Progenitor cell of endocrine pancreas (in vitro differentiated cells): Measurements from ENCODE around the gene ADAM23. TPM values are rescaled to one million over a fixed set of nuclear protein-coding genes. Genes with fewer than 3 reads are reported as not detected.

ENCODE experiments used
- DNase-seq: peaks from one replicate; pipeline ENCODE4 v3.0.0; 2021; ENCODE audit warnings: low spot score; ENCODE audit not compliant: unreplicated experiment
- H3K27ac Mint-ChIP-seq: 2 replicates; pipeline ENCODE4 v1.8.0; 2021; ENCODE audit warnings: mild to moderate bottlenecking, moderate library complexity, mixed read lengths
- H3K27me3 Mint-ChIP-seq: 2 replicates; pipeline ENCODE4 v1.8.0; 2021; ENCODE audit warnings: mixed read lengths
- H3K36me3 Mint-ChIP-seq: 2 replicates; pipeline ENCODE4 v1.8.0; 2022; ENCODE audit warnings: mixed read lengths; ENCODE audit not compliant: insufficient read depth
- H3K4me1 Mint-ChIP-seq: 2 replicates; pipeline ENCODE4 v1.8.0; 2021; ENCODE audit warnings: low read depth, mixed read lengths
- H3K4me3 Mint-ChIP-seq: 2 replicates; pipeline ENCODE4 v1.8.0; 2021; ENCODE audit warnings: low read depth, mild to moderate bottlenecking, moderate library complexity, mixed read lengths
- H3K9me3 Mint-ChIP-seq: 2 replicates; pipeline ENCODE4 v1.8.0; 2021; ENCODE audit warnings: low read depth, mixed read lengths
- total RNA-seq: library from RNA; stranded (reverse); gene quantifications from 2 replicates; pipeline ENCODE4 v1.2.1, GENCODE V29; 2021
- TF ChIP-seq, protein P1 (sequence below): fragments of 200-600 bp; sonication (generic); IDR thresholded peaks from one replicate; pipeline ENCODE4 v1.5.0; 2021; ENCODE audit warnings: antibody characterized with exemption, mild to moderate bottlenecking; ENCODE audit not compliant: unreplicated experiment

The ADAM23 gene
- total RNA-seq, 1 donor from 2014 or later, result 16.0 TPM

DNA sequence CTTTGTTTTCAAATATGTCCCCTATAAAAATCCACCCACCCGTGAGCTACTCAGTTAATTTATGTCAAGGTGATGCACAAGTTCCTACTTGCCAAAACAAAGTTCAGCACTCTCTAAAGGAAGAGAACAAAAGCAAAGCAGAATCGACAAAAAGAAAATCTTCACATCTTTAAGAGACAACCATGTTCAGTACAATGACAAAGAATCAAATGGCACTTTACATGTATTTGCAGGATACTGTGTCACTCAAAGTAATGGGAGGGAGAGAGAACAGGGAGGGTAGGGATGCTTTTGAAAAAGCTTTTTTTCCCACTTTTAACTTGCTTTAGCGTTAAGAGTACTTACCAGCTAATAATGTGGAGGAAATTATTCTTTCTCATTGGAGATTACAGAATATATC lies 159.9 kb downstream of the ADAM23 start:
- H3K27ac Mint-ChIP-seq, result no peak overlapping the region
- H3K27me3 Mint-ChIP-seq, result no peaks in the 10 kb centered on the region
- DNase-seq, result no peak
- no peaks in the 10 kb centered on the region for H3K36me3 Mint-ChIP-seq
- TF ChIP-seq, protein P1, sequence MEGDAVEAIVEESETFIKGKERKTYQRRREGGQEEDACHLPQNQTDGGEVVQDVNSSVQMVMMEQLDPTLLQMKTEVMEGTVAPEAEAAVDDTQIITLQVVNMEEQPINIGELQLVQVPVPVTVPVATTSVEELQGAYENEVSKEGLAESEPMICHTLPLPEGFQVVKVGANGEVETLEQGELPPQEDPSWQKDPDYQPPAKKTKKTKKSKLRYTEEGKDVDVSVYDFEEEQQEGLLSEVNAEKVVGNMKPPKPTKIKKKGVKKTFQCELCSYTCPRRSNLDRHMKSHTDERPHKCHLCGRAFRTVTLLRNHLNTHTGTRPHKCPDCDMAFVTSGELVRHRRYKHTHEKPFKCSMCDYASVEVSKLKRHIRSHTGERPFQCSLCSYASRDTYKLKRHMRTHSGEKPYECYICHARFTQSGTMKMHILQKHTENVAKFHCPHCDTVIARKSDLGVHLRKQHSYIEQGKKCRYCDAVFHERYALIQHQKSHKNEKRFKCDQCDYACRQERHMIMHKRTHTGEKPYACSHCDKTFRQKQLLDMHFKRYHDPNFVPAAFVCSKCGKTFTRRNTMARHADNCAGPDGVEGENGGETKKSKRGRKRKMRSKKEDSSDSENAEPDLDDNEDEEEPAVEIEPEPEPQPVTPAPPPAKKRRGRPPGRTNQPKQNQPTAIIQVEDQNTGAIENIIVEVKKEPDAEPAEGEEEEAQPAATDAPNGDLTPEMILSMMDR, result no peak
- no peaks in the 10 kb centered on the region for H3K9me3 Mint-ChIP-seq
- no peak overlapping the region for H3K4me3 Mint-ChIP-seq
- no peaks in the 10 kb centered on the region for H3K4me1 Mint-ChIP-seq

DNA sequence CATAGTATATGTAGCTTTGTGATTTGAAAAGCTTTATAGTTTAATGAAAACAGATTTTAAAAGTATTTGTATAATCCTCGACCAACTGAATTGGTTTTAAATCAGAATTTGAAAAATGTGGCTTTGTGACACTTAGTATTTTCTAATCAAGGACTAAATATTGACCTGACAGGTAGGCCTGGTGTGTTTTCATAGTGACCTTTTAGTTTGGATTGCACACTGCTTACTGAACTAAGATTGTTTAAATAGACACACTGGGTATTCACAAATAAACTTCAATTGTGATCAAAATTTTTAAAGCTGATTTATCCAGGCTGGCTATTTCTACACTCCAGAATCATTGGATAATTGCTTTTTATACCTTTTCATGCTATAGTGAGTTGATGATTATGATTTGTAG lies 167.1 kb downstream of the ADAM23 start:
- Mint-ChIP-seq H3K36me3 (no peaks in the 10 kb centered on the region), H3K27me3 (no peaks in the 10 kb centered on the region), H3K27ac (no peak overlapping the region), H3K4me3 (no peak overlapping the region), H3K9me3 (no peaks in the 10 kb centered on the region), H3K4me1 (peaks cover 6% of the 10 kb centered on the region)
- TF ChIP-seq, protein P1, result no peak
- no peak for DNase-seq

DNA sequence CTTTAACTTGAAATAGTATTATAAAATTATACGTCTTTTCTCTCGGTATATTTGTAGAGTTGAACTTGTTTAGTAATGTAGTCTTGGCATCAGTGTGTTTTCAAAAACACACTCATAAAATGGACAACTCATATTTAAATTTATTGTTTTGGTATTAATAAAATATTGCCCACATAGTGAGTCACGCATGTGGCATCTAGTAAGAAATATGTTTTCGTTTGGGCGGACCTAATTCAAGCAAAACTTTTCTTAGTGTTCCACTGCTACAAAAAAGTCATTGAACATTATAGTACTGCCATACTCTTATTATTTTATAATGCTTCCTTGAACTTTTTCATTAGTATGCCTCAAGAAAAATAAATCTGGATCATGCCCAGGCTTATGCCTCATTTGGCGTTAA lies 167.9 kb downstream of the ADAM23 start:
- TF ChIP-seq, protein P1, result no peak
- H3K27ac Mint-ChIP-seq, result no peak overlapping the region
- no peak for DNase-seq
- no peaks in the 10 kb centered on the region for H3K36me3 Mint-ChIP-seq
- H3K9me3 Mint-ChIP-seq, result peaks cover under 1% of the 10 kb centered on the region
- H3K4me3 Mint-ChIP-seq, result no peak overlapping the region
- no peaks in the 10 kb centered on the region for H3K27me3 Mint-ChIP-seq
- H3K4me1 Mint-ChIP-seq, result peaks cover 6% of the 10 kb centered on the region

DNA sequence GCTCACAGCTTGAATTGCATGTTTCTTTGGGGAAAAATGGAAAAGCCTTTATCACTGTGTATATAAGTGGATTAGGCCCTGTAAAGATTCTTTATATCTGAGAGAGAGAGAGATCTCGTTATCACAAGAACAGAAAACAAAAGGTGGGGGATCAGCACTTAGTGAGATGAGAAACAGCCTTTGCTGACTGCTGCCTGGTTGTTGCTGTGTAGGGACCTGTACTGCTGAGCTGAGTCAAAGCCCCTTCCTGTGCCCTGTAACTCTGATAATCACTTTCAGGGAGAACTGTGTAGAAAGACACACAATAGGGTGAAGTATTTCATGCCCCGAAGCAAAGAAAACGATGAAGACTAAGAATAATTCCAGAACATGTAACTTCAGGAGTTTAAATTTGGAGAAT lies 168.4 kb downstream of the ADAM23 start:
- no peak overlapping the region for H3K4me3 Mint-ChIP-seq
- TF ChIP-seq, protein P1, result no peak
- peaks cover 2% of the 10 kb centered on the region for H3K9me3 Mint-ChIP-seq
- H3K27me3 Mint-ChIP-seq, result no peaks in the 10 kb centered on the region
- H3K4me1 Mint-ChIP-seq, result peaks cover 6% of the 10 kb centered on the region
- no peak for DNase-seq
- H3K27ac Mint-ChIP-seq, result no peak overlapping the region
- no peaks in the 10 kb centered on the region for H3K36me3 Mint-ChIP-seq

DNA sequence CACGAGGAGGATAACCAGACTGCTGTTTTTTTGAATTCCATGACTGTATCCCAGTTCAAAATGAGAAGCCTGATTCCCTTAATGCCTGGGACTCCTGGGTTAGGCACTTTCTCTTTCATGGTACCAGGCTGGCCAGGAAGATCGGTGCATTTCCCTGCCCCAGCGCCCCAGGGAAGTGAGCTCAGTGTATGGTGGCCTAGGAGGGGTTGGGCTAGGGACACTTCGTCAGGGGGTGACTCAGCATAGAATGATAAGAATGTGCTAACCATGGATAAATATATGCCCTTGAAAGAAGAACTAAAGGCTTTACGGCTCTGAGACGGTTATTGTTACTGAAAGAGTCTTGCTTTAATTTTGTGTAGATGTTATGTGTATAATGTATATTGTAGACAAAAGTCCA lies 171.5 kb downstream of the ADAM23 start:
- no peak overlapping the region for H3K4me3 Mint-ChIP-seq
- H3K27me3 Mint-ChIP-seq, result no peaks in the 10 kb centered on the region

More for the DNA sequence above, 171.5 kb downstream of the ADAM23 start:
- Mint-ChIP-seq H3K4me1 (peaks cover 5% of the 10 kb centered on the region), H3K27ac (no peak overlapping the region), H3K36me3 (no peaks in the 10 kb centered on the region), H3K9me3 (peaks cover 2% of the 10 kb centered on the region)
- DNase-seq, result no peak
- TF ChIP-seq, protein P1, result no peak
